HG03575 (cell line): ENCODE data around the gene ELAPOR2.
A peak's percentile ranks its signal among the peaks of the same experiment; 100 is the strongest.
"Not testable (repeated sequence)": the region's sequence is repeated elsewhere in the genome, so short reads cannot be mapped to it uniquely, and the experiment has no call there.

Experiments
- ATAC-seq: cut with Tn5 transposase; IDR thresholded peaks from one replicate; pipeline ENCODE4 v1.9.1; 2021; ENCODE audit not compliant: unreplicated experiment, insufficient number of reproducible peaks, low FRiP score; ENCODE audit errors: extremely low read depth

Gene ELAPOR2

GRCh38 chr7:87059525-87060287, at the start of gene ELAPOR2:
TSS of gene ELAPOR2 (minus strand) at chr7:87059654. CDS start at chr7:87059513, 141 bp downstream.
- ATAC-seq, result peak; percentile 74

DNA sequence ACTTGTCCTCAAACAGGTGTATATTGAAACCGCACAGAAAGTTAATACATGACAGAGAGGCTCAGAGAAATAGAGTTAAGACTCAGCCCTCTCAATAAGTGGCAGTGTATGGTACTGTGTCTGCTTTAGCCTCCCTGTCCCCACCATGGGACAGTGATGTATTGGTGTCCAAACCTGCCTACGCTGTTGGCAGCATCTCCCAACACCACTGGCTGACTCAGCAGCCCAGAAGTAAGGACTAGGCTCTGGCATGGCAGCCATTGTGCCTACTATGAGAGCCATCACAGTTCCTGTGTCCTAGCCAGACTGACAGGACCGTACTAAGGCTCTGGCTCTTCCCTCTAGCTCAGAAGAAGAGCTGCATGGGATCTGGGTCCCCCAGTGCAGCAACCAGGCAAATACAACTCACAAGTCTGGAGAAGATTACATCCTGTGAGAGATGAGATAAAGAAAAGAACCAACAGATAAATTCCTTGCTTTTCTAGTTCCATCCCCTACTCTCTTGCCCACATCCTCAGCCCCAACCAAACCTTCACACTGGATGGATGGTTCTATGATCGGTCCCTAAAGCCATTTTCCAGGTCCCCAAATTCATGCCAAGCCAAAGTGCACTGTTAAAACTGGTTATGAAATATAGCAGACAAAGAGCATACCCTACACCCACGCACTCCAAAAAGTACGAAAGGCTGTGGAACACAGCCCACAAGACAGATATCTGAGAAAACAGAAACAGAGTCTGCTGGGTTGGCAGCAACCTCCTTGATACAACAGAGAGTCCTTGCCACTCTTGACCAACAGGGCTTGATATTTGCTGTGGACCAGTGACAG, 48.7 kb upstream of the ELAPOR2 start:
- ATAC-seq, result no peak

DNA sequence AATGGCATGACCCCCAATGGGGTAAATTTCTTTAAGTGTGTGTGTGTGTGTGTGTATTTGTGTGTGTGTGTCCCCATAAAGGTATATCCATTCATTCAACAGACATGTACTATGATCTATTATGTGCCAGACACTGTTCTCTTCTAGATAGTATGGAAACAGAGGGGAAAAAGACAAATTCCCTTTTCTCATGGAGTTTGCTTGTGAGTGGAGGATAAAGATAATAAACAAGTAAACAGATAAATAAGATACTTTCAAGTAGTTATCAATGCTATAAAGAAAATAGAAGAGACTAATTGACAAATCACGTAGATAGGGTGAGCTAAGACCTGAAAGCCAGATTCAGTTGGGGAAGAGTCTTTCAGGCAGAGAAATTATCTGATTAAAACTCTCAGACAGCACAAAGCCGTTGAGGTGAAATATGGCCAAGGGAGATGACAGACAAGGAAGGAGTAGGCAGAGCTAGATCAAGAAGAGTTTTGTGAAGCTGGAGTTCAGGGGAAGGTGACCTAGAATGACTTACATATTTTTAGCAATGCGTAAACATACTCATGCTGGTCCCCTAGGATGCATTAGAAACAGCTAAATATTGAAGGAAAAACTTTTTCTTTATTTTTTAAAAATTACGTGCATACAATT, 47.6 kb upstream of the ELAPOR2 start:
- no peak for ATAC-seq

GRCh38 chr7:87105401-87105800, 45.9 kb upstream of the ELAPOR2 start:
- ATAC-seq, result no peak

GRCh38 chr7:87100326-87100725, 40.9 kb upstream of the ELAPOR2 start:
- no peak for ATAC-seq

- ATAC-seq, result not testable (repeated sequence)
These were observed 37.9 kb upstream of the ELAPOR2 start for GRCh38 chr7:87097375-87097774.

DNA sequence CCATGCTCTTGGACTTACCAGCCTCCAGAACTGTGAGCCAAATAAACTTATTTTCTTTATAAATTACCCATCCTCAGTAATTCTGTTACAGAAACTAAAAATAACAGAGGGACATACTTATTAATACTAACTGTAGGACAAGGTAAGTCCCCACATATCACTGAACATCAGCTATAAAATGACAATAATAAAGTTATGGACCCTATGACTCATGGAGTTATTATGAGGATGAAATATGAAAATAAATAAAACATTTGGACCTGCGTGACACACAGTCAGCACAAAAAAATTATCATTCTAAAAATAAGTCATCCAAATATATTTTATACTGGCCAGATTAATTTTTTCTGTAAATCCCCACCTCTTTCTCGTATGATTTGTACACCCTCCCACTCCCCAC, 34.9 kb upstream of the ELAPOR2 start:
- no peak for ATAC-seq

GRCh38 chr7:87092568-87093091, 33.2 kb upstream of the ELAPOR2 start:
- no peak for ATAC-seq

DNA sequence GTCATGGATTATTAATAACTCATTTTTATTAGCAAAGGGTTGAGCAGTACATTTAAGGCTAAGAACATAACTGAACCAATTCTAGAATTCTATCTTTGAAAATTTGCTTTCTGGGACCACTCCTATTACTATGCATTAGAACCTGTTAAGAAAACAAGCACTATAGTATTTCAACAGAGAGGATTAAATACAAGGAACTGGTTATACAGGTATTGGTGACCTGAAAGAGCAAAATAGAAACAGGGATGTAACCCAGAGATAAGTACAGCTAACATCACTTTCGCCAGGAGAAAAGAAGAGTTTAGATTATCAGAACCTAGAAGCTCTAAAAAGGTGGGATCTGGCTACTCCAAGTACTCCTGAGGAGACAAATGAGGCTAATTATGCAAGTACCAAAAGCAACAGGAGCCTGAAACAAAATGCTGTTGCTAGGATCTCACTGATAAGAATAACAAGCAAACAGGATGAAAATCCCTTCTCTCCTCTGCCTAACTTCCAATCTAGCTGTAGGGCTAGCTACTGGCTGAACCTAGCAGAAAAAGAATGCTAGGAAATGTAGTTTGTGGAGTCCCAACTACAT, 32.1 kb upstream of the ELAPOR2 start:
- no peak for ATAC-seq

- no peak for ATAC-seq
These were observed 24.5 kb upstream of the ELAPOR2 start for GRCh38 chr7:87083865-87084519.

GRCh38 chr7:87082675-87083074, 23.2 kb upstream of the ELAPOR2 start:
- no peak for ATAC-seq

DNA sequence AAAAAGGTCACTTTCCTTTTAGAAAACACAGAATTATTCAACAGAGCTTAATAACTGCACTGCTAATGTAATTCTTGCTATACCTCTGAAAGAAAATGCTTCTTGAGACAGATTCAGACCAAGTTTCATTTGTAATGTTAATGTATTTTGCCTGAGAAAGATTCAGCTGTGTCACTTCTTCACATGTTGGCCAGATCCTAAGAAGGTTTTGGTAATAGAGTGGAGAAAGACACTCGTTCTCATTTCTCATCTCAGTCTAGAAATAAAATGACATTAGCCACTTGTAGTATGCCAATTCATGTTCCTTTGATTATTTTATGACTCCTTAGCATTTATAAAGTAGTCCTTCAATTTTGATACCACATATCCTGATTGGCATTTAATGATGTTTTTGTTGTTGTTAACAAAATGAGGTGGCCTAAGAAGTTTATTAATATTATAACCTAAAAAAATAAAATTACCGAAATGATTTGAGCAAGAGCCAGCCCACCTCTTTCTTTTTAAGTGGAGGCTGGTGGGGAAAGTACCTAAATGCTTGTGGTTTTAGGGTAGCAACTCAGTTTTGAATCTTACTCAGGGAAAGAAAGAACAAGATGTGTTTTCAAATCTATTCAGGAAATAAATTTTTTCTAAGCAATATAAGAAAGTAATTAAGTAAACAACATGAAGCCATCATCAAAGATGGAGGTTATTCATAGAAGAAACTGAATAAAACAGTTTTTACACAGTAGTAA, 16.4 kb upstream of the ELAPOR2 start:
- no peak for ATAC-seq

DNA sequence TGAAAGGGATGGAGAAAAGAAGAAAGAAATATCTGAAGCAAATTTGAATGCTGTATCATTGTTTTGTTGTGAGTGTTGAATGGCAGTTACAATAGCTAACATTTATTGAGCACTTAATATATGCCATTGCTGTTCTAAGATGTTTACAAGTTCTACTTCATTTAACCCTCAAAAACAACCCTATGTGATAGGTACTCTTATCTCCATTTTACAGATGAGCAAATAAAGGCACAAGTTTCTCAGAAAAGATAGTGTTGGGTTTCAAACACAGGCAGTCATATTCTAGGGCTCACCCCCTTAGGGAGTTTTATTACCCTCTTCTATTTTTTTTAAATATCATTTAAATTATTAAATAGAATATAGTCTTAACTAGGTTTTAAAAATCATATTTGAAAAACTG, 8.3 kb upstream of the ELAPOR2 start:
- ATAC-seq, result no peak

GRCh38 chr7:87060288-87060537, 759 bp upstream of the ELAPOR2 start:
- ATAC-seq, result no peak

DNA sequence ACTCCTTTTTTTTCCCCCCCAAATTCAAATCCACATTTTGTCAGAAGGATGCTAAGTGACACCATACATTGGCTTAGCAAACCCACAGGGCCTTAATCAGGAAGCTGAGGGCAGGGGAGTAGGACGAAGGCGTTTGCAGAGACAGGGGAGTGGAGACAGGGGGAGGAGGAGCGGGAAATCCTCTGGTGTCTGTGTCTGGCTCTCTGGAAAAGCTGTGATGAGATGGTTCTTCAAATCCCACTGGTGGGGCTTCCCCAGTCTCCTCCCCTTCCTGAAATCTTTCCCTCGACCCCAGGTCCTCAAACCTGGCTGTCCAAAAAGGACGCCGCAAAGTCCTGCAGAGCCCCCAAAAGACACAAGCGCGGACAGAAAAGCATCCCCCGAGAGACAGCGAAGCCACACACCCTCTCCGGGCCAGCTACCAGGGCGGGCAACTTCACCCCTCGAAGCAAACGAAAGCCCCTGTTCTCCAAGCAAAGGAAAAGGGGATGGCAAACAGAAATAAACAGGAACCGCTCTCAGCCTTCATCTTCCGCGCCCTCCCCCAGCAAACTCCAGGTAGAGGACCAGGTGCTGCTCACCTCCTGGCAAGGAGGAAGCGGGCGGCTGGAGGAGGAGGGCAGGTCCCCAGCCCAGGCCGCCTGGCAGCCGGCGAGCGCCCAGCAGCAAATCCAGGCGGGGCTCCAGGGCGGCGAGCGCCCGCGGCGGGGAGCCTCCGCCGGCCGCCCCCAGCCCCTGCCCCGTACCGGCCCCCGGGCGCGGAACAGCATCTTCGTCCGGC, 520 bp downstream of the ELAPOR2 start:
- peak; percentile 21 for ATAC-seq

- no peak for ATAC-seq
These were observed 2.2 kb downstream of the ELAPOR2 start for GRCh38 chr7:87057210-87057609.

DNA sequence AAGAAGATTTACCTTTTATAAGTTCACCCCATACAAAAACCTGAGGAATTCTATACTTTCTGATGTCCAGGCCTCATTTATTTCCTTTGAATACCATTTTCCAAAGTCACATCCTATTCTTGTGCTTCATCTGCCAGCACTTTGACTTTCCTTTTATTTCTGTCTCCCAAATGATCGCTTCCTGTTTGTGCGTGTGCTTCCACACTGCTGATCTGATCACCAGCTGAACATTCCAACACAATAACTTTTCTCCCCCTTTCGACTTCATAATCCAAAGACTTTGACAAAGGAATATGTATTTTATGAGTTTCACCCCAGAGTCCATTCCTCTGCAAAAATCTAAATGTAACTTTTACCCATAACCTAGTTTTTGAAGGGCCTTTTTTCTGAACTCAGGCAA, 3.1 kb downstream of the ELAPOR2 start:
- ATAC-seq, result no peak

DNA sequence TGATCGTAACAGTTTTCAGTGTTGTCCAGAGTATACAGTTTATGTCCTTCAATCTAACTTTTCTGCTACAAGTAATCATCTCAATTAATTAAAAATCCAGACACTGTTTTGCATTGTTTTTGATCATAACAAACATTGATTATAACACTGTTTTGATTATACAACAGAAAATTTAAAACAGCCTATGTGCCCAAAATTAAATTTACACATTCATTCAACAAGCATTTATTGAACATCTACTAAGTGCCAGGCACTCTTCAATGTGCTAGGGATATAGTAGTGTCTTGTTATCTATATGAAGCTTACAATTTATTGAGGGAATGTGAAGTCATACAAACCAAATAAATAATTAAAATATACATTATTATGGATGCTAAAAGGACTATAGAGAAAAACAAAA, 10.6 kb downstream of the ELAPOR2 start:
- ATAC-seq, result no peak
